ENCODE data around the gene TNK2. TPM values are rescaled to one million over a fixed set of nuclear protein-coding genes. Genes with fewer than 3 reads are reported as not detected.
"Not testable (repeated sequence)": the region's sequence is repeated elsewhere in the genome, so short reads cannot be mapped to it uniquely, and the experiment has no call there.

Gene TNK2
- total RNA-seq, 2 donors from 2014 or later: 55.1 to 78.1 TPM

DNA sequence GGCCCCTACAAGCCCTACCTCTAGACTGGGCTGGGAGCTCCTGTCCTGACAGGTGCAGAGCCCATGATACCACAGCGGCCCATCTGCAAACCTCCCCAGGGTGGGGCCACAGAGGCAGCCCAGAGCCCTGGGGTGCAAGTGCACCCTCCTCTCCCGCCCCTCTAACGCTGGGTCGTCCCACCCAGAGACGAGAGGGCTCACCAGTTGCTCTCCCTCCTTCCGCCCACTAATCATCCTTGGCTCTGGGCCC lies 742 bp downstream of the TNK2 start:
- H3K27ac Mint-ChIP-seq: peak overlapping the region; percentile 91 to 95
- ATAC-seq: peak in 1 of 2 donors; percentile 5

DNA sequence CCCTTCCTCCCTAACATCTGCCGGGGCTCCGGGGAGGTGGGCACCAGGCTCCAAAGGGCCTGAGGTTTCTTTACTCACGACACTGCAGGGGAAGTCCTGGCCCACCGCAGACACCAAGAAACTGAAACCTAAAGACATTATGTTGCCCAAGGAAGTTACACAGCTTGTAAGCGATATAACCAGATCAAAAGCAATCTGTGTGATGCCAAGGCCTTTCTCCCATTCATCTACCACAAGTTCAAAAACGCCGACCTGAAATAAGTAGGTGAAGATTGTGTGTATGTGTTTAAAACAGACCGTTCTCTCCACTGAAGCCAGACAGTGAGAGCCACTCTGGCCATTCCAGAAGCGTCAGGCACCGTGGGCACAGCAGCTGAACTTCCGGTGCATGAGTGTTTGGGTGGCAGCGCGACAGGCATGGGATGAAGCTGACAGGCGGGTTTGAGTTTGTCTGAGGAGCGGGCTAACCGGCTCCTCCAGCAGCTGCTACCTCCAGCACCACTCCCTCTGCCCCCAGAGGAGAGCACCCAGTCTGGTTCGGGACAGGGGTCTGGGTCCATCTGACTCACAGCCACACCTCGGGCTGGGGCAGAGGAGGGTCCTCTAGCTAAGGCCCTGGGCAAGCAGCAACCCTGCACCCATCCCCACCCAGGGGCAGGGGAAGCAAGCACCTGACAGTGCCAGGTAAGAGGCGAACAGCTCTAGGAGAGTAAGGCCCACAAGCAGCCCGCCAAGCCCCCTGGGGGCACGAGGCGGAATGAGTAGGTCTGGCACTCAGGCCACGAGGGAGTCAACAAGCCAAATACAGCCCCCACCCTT lies 1.3 kb downstream of the TNK2 start:
- ATAC-seq (peak; percentile 63 to 71), DNase-seq (ENCODE audit: low spot score in 2 of 2) (peak; percentile 54 to 80)
- no peaks in the 10 kb centered on the region for H3K9me3 Mint-ChIP-seq
- peaks cover 0 to 9% of the 10 kb centered on the region in 2 donors for H3K36me3 Mint-ChIP-seq
- peak overlapping the region; percentile 91 to 95 for H3K27ac Mint-ChIP-seq

More for the DNA sequence above, 742 bp downstream of the TNK2 start:
- peak in 1 of 2 donors; percentile 52 for DNase-seq (ENCODE audit: low spot score in 2 of 2)
- no peaks in the 10 kb centered on the region for H3K9me3 Mint-ChIP-seq
- H3K36me3 Mint-ChIP-seq: peaks cover 0 to 9% of the 10 kb centered on the region in 2 donors

DNA sequence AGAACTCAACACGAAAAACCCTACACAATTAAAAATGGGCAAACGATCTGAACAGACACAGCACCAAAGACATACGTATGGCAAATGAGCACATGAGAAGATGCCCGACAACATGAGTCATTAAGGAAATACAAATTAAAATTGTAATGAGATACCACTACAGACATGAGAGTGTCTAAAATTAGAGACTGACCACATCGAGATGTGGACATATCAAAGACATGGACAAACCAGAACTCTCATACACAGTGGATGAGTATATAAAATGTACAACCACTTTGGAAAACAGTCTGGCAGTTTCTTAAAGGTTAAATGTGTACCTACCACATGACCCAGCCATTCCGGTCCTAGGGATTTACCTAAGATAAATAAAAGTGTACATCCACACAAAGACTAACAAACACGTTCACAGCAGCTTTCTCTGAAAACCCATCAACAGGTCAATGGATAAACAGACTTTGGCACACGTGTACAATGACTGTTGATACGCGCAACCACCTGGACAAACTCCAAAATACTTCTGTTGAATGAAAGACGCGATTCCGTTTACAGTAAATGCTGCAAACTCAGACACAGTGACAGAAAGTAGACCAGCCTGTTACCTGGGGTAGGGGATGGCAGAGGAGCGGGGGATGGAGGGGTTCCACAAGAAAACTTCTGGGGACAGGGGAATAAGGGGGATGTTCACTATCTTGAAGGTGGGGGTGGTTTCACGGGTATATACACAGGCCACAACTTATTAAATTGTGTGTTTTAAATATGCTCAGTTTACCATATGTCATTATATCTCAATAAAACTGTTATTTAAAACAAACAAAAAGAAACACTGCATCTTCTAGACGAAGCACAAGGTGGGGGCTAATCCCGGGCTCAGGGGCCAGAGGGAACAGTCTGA lies 2.1 kb downstream of the TNK2 start:
- Mint-ChIP-seq H3K27ac (peak overlapping the region; percentile 91 to 95), H3K9me3 (no peaks in the 10 kb centered on the region), H3K36me3 (peaks cover 0 to 9% of the 10 kb centered on the region in 2 donors)
- ATAC-seq (no peak), DNase-seq (ENCODE audit: low spot score in 2 of 2) (peak in 1 of 2 donors; percentile 30)

DNA sequence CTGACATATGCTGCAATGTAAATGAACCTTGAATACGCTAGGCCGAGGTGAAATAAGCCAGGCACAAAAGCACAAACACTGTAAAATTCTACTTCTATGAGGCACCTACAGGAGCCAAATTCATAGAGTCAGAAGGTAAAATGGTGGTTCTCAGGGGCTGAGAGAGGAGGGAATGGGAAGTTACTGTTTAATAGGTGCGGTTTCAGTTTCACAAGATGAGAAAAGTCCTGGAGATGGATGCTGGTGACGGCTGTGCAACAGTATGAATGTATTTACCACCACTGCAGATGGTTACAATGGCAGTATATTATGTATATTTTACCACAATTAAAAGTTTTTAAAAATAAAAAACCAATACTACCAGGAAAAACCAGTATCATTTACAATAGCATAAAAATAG lies 4.0 kb downstream of the TNK2 start:
- H3K9me3 Mint-ChIP-seq: no peaks in the 10 kb centered on the region
- no peak for DNase-seq (ENCODE audit: low spot score in 2 of 2)
- no peak for ATAC-seq
- H3K27ac Mint-ChIP-seq: no peak overlapping the region
- peaks cover 0 to 16% of the 10 kb centered on the region in 2 donors for H3K36me3 Mint-ChIP-seq

DNA sequence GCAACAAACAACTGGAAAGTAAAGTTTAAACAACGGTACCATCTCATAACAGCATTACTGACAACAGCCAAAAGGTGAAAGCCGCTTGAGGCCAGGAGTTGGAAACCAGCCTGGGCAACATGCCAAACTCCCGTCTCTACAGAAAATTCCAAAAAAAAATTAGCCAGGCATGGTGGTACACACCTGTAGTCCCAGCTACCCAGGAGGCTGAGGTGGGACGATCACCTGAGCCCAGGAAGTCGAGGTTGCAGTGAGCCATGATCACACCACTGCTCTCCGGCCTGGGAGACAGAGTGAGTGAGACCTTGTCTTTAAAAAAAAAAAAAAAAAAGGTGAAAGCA lies 4.4 kb downstream of the TNK2 start:
- H3K27ac Mint-ChIP-seq: no peak overlapping the region
- DNase-seq (ENCODE audit: low spot score in 2 of 2): peak in 1 of 2 donors; percentile 7
- H3K36me3 Mint-ChIP-seq: peaks cover 0 to 17% of the 10 kb centered on the region in 2 donors
- H3K9me3 Mint-ChIP-seq: no peaks in the 10 kb centered on the region
- no peak for ATAC-seq

DNA sequence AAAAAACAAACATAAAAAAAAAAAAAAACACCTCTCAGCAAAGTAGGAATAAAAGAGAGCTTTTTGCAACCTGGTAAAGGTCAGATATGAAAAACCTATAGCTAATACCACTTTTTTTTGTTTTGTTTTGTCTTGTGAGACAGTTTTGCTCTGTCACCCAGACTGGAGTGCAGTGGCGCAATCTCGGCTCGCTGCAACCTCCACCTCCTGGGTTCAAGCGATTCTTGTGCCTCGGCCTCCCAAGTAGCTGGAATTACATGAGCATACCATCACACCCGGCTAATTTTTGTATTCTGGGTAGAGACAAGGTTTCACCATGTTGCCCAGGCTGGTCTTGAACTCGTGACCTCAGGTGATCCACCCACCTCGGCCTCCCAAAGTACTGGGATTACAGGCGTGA lies 5.7 kb downstream of the TNK2 start:
- H3K36me3 Mint-ChIP-seq: peaks cover 0 to 17% of the 10 kb centered on the region in 2 donors
- peak in 1 of 2 donors; percentile 41 for DNase-seq (ENCODE audit: low spot score in 2 of 2)
- H3K9me3 Mint-ChIP-seq, H3K27ac Mint-ChIP-seq, ATAC-seq: not testable (repeated sequence)

DNA sequence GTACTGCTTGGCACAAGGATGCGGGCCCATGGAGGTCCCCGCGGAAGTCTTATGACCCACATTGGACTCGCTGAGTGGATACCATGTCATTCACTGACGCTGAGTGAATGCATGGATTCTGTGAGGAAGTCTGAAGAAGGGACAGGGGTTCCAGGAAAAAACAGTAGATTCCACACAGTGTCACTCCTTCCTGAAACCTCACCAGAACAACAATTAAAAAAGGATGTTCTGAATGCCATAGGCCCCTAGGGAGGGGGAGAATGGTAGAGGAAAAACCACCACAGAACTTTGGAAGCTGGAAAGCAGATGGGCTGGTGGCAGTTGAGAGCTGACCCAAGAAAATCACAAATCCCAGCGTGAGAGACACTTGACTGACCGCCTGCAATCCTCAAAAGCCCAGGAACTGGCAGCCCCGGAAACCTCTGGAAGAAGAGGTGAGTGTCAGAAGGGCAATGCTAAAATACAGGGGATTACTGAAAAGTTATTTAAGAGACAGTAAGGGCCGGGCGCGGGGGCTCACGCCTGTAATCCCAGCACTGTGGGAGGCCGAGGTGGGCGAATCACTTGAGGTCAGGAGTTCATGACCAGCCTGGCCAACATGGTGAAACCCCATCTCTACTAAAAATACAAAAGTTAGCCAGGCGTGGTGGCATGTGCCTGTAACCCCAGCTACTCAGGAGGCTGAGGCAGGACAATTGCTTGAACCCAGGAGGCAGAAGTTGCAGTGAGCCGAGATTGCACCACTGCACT lies 6.3 kb downstream of the TNK2 start:
- H3K9me3 Mint-ChIP-seq, ATAC-seq, H3K27ac Mint-ChIP-seq: not testable (repeated sequence)
- peaks cover 0 to 17% of the 10 kb centered on the region in 2 donors for H3K36me3 Mint-ChIP-seq
- peak in 1 of 2 donors; percentile 26 for DNase-seq (ENCODE audit: low spot score in 2 of 2)

DNA sequence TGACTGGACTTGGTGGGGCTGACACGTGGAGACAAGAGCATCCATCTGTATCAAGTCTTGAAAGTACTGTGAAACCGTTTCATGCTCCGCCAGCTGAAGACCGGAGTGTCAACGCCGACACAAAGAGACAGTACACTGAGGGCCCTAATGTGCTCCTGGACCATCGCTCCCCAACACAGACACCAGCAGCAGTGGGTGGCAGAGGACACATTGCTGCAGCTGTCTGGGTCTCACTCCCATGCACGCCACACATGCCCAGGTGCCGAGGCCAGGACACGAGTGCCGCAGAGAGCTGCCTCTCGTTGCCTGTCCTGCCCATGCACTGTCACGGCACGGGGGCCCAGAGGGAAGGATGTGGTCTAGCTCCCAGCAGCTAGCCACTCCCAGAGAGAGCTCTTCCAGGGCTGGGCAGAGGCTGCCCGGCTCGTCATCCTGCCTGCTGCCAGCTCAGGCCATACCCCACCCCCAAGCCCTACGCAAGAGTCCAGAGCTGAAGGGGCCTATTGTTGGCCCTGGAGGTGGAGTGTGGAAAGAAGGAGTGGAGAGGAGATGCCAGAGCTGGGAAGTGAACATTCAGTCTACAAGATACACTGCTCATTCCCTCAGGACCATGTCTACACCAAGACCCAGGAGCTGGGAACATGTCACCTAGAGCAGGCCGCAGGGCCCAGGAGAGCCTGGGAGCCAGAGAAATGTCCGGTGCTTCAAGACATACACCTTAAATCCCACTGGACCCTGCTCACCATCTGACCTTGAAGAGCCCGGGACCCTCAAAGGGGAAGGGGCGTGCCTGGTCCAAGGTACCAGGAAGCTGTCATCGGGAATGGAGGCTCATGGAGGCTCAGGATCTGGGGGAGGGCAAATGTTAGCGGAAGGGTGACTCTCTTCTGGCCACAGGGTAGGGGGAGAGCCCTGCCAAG lies 7.7 kb downstream of the TNK2 start:
- Mint-ChIP-seq H3K36me3 (peaks cover 0 to 8% of the 10 kb centered on the region in 2 donors), H3K9me3 (no peaks in the 10 kb centered on the region), H3K27ac (peak overlapping the region; percentile 33 to 55)
- peak; percentile 38 to 72 for ATAC-seq
- peak in 1 of 2 donors; percentile 66 for DNase-seq (ENCODE audit: low spot score in 2 of 2)

DNA sequence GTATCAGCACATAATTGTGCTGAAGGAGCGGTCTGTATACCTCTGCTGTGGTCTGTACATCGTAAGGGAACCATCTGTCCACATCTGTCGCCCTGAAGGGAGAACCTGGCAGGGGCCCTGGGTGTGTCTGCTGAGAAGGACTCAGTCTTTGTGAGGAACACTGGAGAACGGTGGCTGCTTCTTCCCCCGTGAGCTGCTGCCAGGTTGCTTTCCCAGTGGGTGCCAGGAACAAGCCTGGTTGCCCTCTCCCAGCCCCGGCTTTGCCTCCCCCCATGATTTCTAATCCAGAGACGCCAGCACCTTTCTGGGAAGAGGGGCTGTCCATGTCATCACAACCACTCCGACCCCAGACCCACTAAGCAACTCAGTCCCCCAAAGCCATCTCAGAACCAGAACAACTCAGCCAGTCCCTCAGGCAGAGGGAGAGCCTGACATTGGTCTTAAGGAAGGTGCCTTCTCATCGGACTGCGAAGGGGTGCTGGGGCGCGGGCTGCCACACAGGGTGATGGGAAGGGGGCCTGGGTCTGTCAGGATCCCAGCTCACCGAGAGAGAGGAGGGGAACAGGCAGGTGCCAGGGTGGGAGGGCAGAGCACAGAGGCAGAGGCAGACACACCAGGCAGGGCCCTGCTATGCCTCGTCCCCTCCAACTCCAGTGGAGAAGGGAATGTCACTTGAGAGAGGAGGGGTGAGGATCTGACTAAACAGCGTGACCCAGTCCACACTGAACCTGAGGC lies 8.5 kb downstream of the TNK2 start:
- DNase-seq (ENCODE audit: low spot score in 2 of 2): no peak
- Mint-ChIP-seq H3K9me3 (no peaks in the 10 kb centered on the region), H3K27ac (peak overlapping the region in 1 of 2 donors; percentile 44), H3K36me3 (peaks cover 0 to 8% of the 10 kb centered on the region in 2 donors)
- ATAC-seq: no peak

DNA sequence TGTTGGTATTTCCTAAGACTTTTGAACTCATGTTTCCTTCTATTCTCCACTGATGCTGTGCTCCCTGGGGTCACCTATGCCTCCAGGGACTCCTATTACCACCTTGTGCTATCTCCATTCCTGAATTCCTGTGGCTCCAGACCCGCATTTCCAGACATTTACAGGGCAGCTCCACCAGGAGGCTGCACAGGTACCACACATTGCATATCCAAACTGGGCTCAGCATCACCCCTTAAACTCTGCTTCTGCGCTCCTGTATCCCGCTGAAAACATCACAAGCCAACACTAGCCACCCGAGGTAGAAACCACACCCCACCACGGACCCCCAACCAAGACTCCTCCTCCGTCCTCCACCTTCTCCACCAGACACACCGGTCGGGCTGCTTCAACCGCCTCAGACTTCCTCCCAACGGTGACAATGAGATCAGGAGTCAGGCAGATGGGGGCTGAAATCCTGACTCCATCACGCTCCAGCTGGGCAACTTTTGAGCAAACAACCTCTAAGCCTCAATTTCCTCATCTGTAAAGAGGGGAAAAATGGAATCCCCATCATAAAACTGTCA lies 10.4 kb downstream of the TNK2 start:
- ATAC-seq (no peak), DNase-seq (ENCODE audit: low spot score in 2 of 2) (no peak)
- Mint-ChIP-seq H3K27ac (peak overlapping the region; percentile 29 to 44), H3K9me3 (no peaks in the 10 kb centered on the region), H3K36me3 (peaks cover 0 to 8% of the 10 kb centered on the region in 2 donors)

DNA sequence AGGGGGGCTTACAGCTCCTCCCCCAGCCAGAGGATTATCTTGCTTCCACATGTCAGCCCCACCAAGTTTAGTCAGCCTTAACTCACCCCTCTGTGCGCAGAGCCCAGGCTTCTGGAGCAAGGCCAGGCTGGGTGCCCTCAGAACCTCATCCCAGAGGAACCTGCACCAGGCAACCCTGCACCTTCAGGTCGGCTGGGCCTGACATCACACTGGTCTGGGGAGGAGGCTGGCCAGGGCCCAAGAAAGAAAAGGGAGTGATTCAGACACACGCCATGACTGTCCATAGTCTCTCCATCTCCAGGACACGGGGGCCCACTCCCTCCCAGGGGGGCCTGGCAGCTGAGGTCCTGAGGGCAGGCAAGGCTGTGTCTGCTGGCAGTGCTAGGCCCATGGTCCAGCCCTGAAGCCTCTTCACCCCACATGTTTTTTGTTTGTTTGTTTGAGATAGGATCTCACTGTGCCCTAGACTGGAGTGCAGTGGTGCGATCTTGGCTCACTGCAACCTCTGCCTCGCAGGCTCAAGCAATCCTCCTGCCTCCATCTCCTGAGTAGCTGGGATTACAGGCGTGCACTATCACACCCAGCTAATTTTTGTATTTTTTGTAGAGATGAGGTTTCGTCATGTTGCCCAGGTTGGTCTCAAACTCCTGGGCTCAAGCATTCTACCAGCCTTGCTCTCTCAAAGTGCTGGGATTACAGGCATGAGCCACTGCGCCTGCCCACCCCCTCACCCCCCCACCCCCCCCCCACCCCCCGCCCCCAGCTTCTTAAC lies 11.1 kb downstream of the TNK2 start:
- Mint-ChIP-seq H3K27ac (peak overlapping the region; percentile 44 to 86), H3K9me3 (no peaks in the 10 kb centered on the region), H3K36me3 (peaks cover 0 to 8% of the 10 kb centered on the region in 2 donors)
- ATAC-seq (no peak), DNase-seq (ENCODE audit: low spot score in 2 of 2) (no peak)

DNA sequence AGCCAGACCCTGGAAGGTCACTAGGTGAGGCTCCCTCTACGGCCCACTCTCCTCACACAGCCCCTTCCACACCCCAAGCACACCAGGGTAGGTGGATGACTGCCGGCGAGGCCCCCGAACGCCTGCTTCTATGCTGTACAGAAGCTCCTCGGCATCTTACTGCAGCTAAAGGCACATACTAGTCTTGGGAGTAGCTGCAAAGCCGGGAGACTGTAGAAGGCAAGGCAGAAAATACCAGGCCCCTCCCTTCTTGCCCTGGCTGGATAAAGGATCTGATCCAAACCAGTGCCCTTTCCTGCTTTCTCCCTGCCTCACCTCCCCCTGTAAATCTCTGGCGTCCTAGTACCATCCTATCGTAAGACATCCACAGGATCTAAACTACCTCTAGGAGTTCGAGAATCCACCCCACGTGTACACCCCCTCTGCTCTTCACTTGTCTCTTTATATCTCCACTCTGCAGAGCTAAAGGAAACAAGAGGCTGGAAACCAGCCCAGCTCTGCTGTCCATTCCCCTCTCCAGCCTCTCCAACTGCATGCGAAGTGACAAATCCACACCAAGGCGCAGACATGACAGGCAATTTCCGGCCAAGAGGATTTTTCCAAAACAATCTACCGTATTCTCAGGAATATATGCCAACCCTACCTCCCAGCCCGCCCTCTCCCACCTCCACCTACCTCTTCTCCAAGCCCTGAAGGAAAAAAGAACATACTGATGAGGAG lies 11.8 kb downstream of the TNK2 start:
- ATAC-seq (peak in 1 of 2 donors; percentile 29), DNase-seq (ENCODE audit: low spot score in 2 of 2) (no peak)
- Mint-ChIP-seq H3K36me3 (peaks cover 0 to 8% of the 10 kb centered on the region in 2 donors), H3K27ac (peak overlapping the region; percentile 86 to 91), H3K9me3 (no peaks in the 10 kb centered on the region)

DNA sequence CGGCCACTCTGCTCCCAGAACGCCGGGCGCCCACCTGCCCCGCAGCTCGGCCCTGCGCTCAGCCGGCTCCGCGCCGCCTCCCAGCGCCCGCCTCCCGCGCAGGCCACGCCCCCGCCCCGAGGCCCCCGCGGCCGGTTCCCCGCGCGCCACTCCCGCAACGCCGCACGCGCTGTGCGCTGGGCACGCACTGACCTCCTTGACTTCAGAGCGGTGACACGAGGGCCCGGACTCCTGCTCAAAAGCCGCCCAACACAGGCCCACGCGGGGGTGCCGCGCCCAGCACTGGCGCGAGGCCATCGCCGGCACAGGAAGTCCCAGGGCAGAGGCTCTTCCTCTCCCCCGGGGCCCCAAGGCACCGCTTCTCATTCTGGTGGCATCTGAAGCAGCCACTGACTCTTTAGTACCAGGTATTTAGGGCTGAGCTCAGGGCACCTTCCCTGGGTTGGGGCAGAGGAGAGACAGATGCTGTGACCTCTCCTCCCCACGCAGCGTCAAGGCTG lies 12.4 kb downstream of the TNK2 start:
- peak; percentile 60 to 72 for ATAC-seq
- peak overlapping the region; percentile 86 to 91 for H3K27ac Mint-ChIP-seq
- H3K9me3 Mint-ChIP-seq: no peaks in the 10 kb centered on the region
- peak; percentile 74 to 77 for DNase-seq (ENCODE audit: low spot score in 2 of 2)
- H3K36me3 Mint-ChIP-seq: peaks cover 0 to 8% of the 10 kb centered on the region in 2 donors
